ENCODE results near the gene C20orf173. TPM values are rescaled to one million over a fixed set of nuclear protein-coding genes. Genes with fewer than 3 reads are reported as not detected.

Gene C20orf173
- total RNA-seq, 1 experiment from 2014 or later, result not detected

- BruUV-seq (replicated peaks), result no TSS peak
- ChIA-PET CTCF (no interaction called here), POLR2A (ENCODE audit: unreplicated experiment) (interaction anchor here (0.6 kb wide), 1 partner anchor 181 kb away, joined by 3 read pairs; the partner anchor contains the start of gene RBM39)
- peak overlapping the region; percentile 73 for H3K4me2 ChIP-seq
- intact Hi-C loops (cut with micrococcal nuclease; ENCODE audit: unreplicated experiment), result loop anchor here (1.0 kb wide), 1 partner anchor 55 kb away; no protein-coding TSS in a partner anchor
- H3F3A ChIP-seq (ENCODE audit: insufficient read depth, low read depth), result peaks cover 37% of the 10 kb centered on the region; the same call in 1 of the 2 replicates
- H3K27ac ChIP-seq, result peak overlapping the region; percentile 70
- DNase-seq, result peak; percentile 61 to 77
- no peak for TF ChIP-seq EZH2 (IDR thresholded peaks at IDR 0.05; ENCODE audit: low read depth)
- peak; percentile 61; the same call in 1 of the 2 replicates for TF ChIP-seq CTCF (conservative IDR thresholded peaks at IDR 0.05)
- H3K27me3 ChIP-seq (ENCODE audit: insufficient read depth, low read depth), result no peaks in the 10 kb centered on the region
- H3K9me2 ChIP-seq (ENCODE audit: insufficient read depth), result no peaks in the 10 kb centered on the region
- no peaks in the 10 kb centered on the region for H3K9me3 ChIP-seq (ENCODE audit: insufficient read depth, low read depth)
- H3K4me3 ChIP-seq, result no peak overlapping the region
- H3K79me2 ChIP-seq (ENCODE audit: low read depth), result no peaks in the 10 kb centered on the region
- H4K20me1 ChIP-seq (ENCODE audit: insufficient read depth), result no peaks in the 10 kb centered on the region
- no peak overlapping the region for H2AFZ ChIP-seq
- peaks cover 10% of the 10 kb centered on the region for H3K36me3 ChIP-seq (ENCODE audit: low read depth)
- H3K4me1 ChIP-seq (replicated peaks; ENCODE audit: insufficient read depth), result peaks cover 32% of the 10 kb centered on the region
These were observed 31.8 kb upstream of the C20orf173 start for GRCh38 chr20:35561268-35561667.

GRCh38 chr20:35560541-35560940 is 31.1 kb upstream of the C20orf173 start:
- Histone ChIP-seq H3K4me2 (peak overlapping the region; percentile 73), H3K4me3 (peak overlapping the region; percentile 39; the same call in 1 of the 2 replicates), H3K9me2 (ENCODE audit: insufficient read depth) (no peaks in the 10 kb centered on the region), H3F3A (ENCODE audit: insufficient read depth, low read depth) (peaks cover 33% of the 10 kb centered on the region; the same call in 1 of the 2 replicates), H4K20me1 (ENCODE audit: insufficient read depth) (no peaks in the 10 kb centered on the region), H3K27me3 (ENCODE audit: insufficient read depth, low read depth) (no peaks in the 10 kb centered on the region), H3K27ac (peak overlapping the region; percentile 70), H3K36me3 (ENCODE audit: low read depth) (peaks cover 7% of the 10 kb centered on the region; the same call in 1 of the 2 replicates), H3K9me3 (ENCODE audit: insufficient read depth, low read depth) (no peaks in the 10 kb centered on the region), H3K4me1 (replicated peaks; ENCODE audit: insufficient read depth) (peaks cover 32% of the 10 kb centered on the region), H2AFZ (no peak overlapping the region), H3K79me2 (ENCODE audit: low read depth) (no peaks in the 10 kb centered on the region)
- no peak for TF ChIP-seq EZH2 (IDR thresholded peaks at IDR 0.05; ENCODE audit: low read depth)
- no peak for TF ChIP-seq CTCF (conservative IDR thresholded peaks at IDR 0.05)
- CTCF ChIA-PET, result interaction anchor here (0.6 kb wide), 1 partner anchor 28 kb away, joined by 4 read pairs; no protein-coding TSS in a partner anchor
- POLR2A ChIA-PET (ENCODE audit: unreplicated experiment), result interaction anchor here (0.6 kb wide), 2 partner anchors 46 to 182 kb away, joined by 3 to 4 read pairs; partner anchors contain the start of gene RBM39
- DNase-seq, result no peak
- no TSS peak for BruUV-seq (replicated peaks)
- intact Hi-C loops (cut with micrococcal nuclease; ENCODE audit: unreplicated experiment), result no loop called here

- intact Hi-C loops (cut with micrococcal nuclease; ENCODE audit: unreplicated experiment), result no loop called here
- no TSS peak for BruUV-seq (replicated peaks)
- CTCF ChIA-PET, result interaction anchor here (0.6 kb wide), 1 partner anchor 28 kb away, joined by 4 read pairs; no protein-coding TSS in a partner anchor
These were observed 30.7 kb upstream of the C20orf173 start for GRCh38 chr20:35560105-35560511.

More at GRCh38 chr20:35560105-35560511, 30.7 kb upstream of the C20orf173 start:
- Histone ChIP-seq H3K9me3 (ENCODE audit: insufficient read depth, low read depth) (no peaks in the 10 kb centered on the region), H3K9me2 (ENCODE audit: insufficient read depth) (no peaks in the 10 kb centered on the region), H3K27me3 (ENCODE audit: insufficient read depth, low read depth) (no peaks in the 10 kb centered on the region), H3K27ac (peak overlapping the region; percentile 70), H3K4me1 (replicated peaks; ENCODE audit: insufficient read depth) (peaks cover 32% of the 10 kb centered on the region), H4K20me1 (ENCODE audit: insufficient read depth) (no peaks in the 10 kb centered on the region), H3K4me3 (peak overlapping the region; percentile 39; the same call in 1 of the 2 replicates), H3F3A (ENCODE audit: insufficient read depth, low read depth) (peaks cover 33% of the 10 kb centered on the region; the same call in 1 of the 2 replicates), H2AFZ (no peak overlapping the region), H3K79me2 (ENCODE audit: low read depth) (no peaks in the 10 kb centered on the region), H3K36me3 (ENCODE audit: low read depth) (peaks cover 7% of the 10 kb centered on the region; the same call in 1 of the 2 replicates), H3K4me2 (peak overlapping the region; percentile 73)
- POLR2A ChIA-PET (ENCODE audit: unreplicated experiment), result interaction anchor here (0.6 kb wide), 1 partner anchor 47 kb away, joined by 4 read pairs; no protein-coding TSS in a partner anchor
- TF ChIP-seq EZH2 (IDR thresholded peaks at IDR 0.05; ENCODE audit: low read depth) (no peak), CTCF (conservative IDR thresholded peaks at IDR 0.05) (no peak)
- DNase-seq, result peak; percentile 73 to 84
